Activated CD8-positive, alpha-beta T cell treated with anti-CD3 and anti-CD28 coated beads for 36 hours (primary cell): ENCODE data around the gene C2CD3. TPM values are rescaled to one million over a fixed set of nuclear protein-coding genes. Genes with fewer than 3 reads are reported as not detected.
A peak's percentile ranks its signal among the peaks of the same experiment; 100 is the strongest.

Experiments used
- ATAC-seq: fragments of 200-7000 bp; cut with Tn5 transposase; one replicate; pipeline ENCODE4 v1.10.0; 2021; ENCODE audit warnings: mild to moderate bottlenecking, moderate library complexity
- CTCF ChIA-PET: fragments of 350-600 bp; sonication (Branson Sonifier 250); formaldehyde crosslinking; loops from one replicate; lab custom pipeline; 2021; ENCODE audit warnings: antibody characterized with exemption; lab: Charles Lee
- POLR2A ChIA-PET: fragments of 350-600 bp; sonication (Branson Sonifier 250); formaldehyde crosslinking; loops from one replicate; lab custom pipeline; 2021; ENCODE audit warnings: antibody characterized with exemption; lab: Charles Lee
- DNase-seq: peaks from one replicate; pipeline ENCODE4 v3.0.0-alpha.2; 2020
- H3K27ac Mint-ChIP-seq: one replicate; pipeline ENCODE4 v1.8.0; 2021; ENCODE audit warnings: mild to moderate bottlenecking, mixed read lengths
- H3K27me3 Mint-ChIP-seq: one replicate; pipeline ENCODE4 v1.8.0; 2021; ENCODE audit warnings: mixed read lengths
- H3K36me3 Mint-ChIP-seq: one replicate; pipeline ENCODE4 v1.8.0; 2021; ENCODE audit warnings: low read depth, mixed read lengths
- H3K4me1 Mint-ChIP-seq: one replicate; pipeline ENCODE4 v1.8.0; 2021; ENCODE audit warnings: low read depth, mixed read lengths
- H3K4me3 Mint-ChIP-seq: one replicate; pipeline ENCODE4 v1.8.0; 2021; ENCODE audit warnings: mild to moderate bottlenecking, moderate library complexity, mixed read lengths
- H3K9me3 Mint-ChIP-seq: one replicate; pipeline ENCODE4 v1.8.0; 2021; ENCODE audit warnings: mixed read lengths
- CTCF ChIP-seq: fragments of 200-600 bp; IDR thresholded peaks from one replicate; pipeline ENCODE4 v1.8.0; 2022; ENCODE audit warnings: antibody characterized with exemption, mild to moderate bottlenecking
- intact Hi-C: fragments of 100-400 bp; cut with micrococcal nuclease; formaldehyde crosslinking; loops from one replicate; pipeline ENCODE4 v1.10.0; 2022
- total RNA-seq, 2 experiments: library from RNA; stranded (reverse); gene quantifications; one replicate each; pipeline ENCODE4 v1.2.3, GENCODE V29; 2021

The C2CD3 gene
- total RNA-seq, 2 experiments from 2014 or later = 22.5 to 25.6 TPM

GRCh38 chr11:73968356-73968966 is 202.3 kb downstream of the C2CD3 start:
- DNase-seq (no peak), ATAC-seq (no peak)
- intact Hi-C loops = no loop called here
- no peaks in the 10 kb centered on the region for H3K27me3 Mint-ChIP-seq
- ChIA-PET CTCF (no interaction called here), POLR2A (interaction anchor here (0.9 to 7.4 kb wide), 4 partner anchors 12 to 107 kb away, joined by 3 to 80 read pairs (median 6); partner anchors contain the start of gene UCP2)
- H3K27ac Mint-ChIP-seq = peak overlapping the region; percentile 75
- H3K4me3 Mint-ChIP-seq = no peak overlapping the region
- no peaks in the 10 kb centered on the region for H3K9me3 Mint-ChIP-seq
- peaks cover 8% of the 10 kb centered on the region for H3K36me3 Mint-ChIP-seq
- no peak for TF ChIP-seq CTCF
- H3K4me1 Mint-ChIP-seq = peaks cover 64% of the 10 kb centered on the region

GRCh38 chr11:73965764-73966121 is 205.1 kb downstream of the C2CD3 start:
- no peak for DNase-seq
- H3K27me3 Mint-ChIP-seq = no peaks in the 10 kb centered on the region
- no peak overlapping the region for H3K4me3 Mint-ChIP-seq
- no peak for TF ChIP-seq CTCF
- CTCF ChIA-PET = interaction anchor here (1.0 to 1.7 kb wide), 4 partner anchors 9 to 89 kb away, joined by 3 to 4 read pairs (median 3); no protein-coding TSS in a partner anchor
- intact Hi-C loops = no loop called here
- no peak overlapping the region for H3K27ac Mint-ChIP-seq
- H3K4me1 Mint-ChIP-seq = peaks cover 46% of the 10 kb centered on the region
- POLR2A ChIA-PET = interaction anchor here (1.5 kb wide), 1 partner anchor 205 kb away, joined by 3 read pairs; the partner anchor contains the start of genes C2CD3 and PPME1
- no peaks in the 10 kb centered on the region for H3K9me3 Mint-ChIP-seq
- no peaks in the 10 kb centered on the region for H3K36me3 Mint-ChIP-seq
- ATAC-seq = no peak

- Mint-ChIP-seq H3K4me1 (peaks cover 41% of the 10 kb centered on the region), H3K4me3 (no peak overlapping the region), H3K36me3 (no peaks in the 10 kb centered on the region), H3K27me3 (no peaks in the 10 kb centered on the region), H3K27ac (no peak overlapping the region), H3K9me3 (no peaks in the 10 kb centered on the region)
- ATAC-seq (no peak), DNase-seq (no peak)
- ChIA-PET CTCF (interaction anchor here (0.7 to 2.1 kb wide), 14 partner anchors 8 to 356 kb away, joined by 3 to 17 read pairs (median 6); partner anchors contain the start of genes DNAJB13 and UCP2), POLR2A (interaction anchor here (3.1 kb wide), 1 partner anchor 16 kb away, joined by 14 read pairs; the partner anchor contains the start of gene UCP2)
- no peak for TF ChIP-seq CTCF
- intact Hi-C loops = no loop called here
Measured at GRCh38 chr11:73965076-73965763, 205.6 kb downstream of the C2CD3 start.

- peak; percentile 4 for ATAC-seq
Measured at GRCh38 chr11:73963861-73964260, 206.9 kb downstream of the C2CD3 start.

More at GRCh38 chr11:73963861-73964260, 206.9 kb downstream of the C2CD3 start:
- Mint-ChIP-seq H3K9me3 (no peaks in the 10 kb centered on the region), H3K27ac (no peak overlapping the region), H3K36me3 (no peaks in the 10 kb centered on the region), H3K27me3 (no peaks in the 10 kb centered on the region), H3K4me3 (no peak overlapping the region), H3K4me1 (peaks cover 28% of the 10 kb centered on the region)
- ChIA-PET CTCF (interaction anchor here (0.6 to 2.1 kb wide), 35 partner anchors 9 to 358 kb away, joined by 3 to 17 read pairs (median 4); partner anchors contain the start of gene UCP2), POLR2A (interaction anchor here (0.8 to 3.1 kb wide), 4 partner anchors 11 to 74 kb away, joined by 3 to 14 read pairs (median 3); partner anchors contain the start of gene UCP2)
- no peak for TF ChIP-seq CTCF
- intact Hi-C loops = no loop called here
- DNase-seq = no peak

Other genes starting within 250 kb of the C2CD3 start
- gene DNAJB13, start 220.0 kb downstream of the C2CD3 start, total RNA-seq = under 1 TPM in 1 of 2 experiments, not detected in 1; 0.18 TPM
- 100 to 1,000 TPM; 244 to 252 TPM for gene UCP2, start 188.2 kb downstream of the C2CD3 start, total RNA-seq
- 1 to 10 TPM; 1.5 to 2.2 TPM for gene UCP3, start 161.9 kb downstream of the C2CD3 start, total RNA-seq
- 10 to 100 TPM; 63.7 to 64.9 TPM for gene PPME1, start 287 bp upstream of the C2CD3 start, total RNA-seq
- gene P4HA3, start 140.6 kb upstream of the C2CD3 start, total RNA-seq = not detected
- 1 to 10 TPM; 5.8 to 5.9 TPM for gene PGM2L1, start 227.4 kb upstream of the C2CD3 start, total RNA-seq